Keratinocyte (primary cell): ENCODE data around the gene ZNF516. TPM values are rescaled to one million over a fixed set of nuclear protein-coding genes. Genes with fewer than 3 reads are reported as not detected.

Experiments used
- DNase-seq: peaks from one replicate; pipeline ENCODE4 v3.0.0-alpha.2; 2011; ENCODE audit warnings: low read depth, missing footprints, low spot score
- FAIRE-seq: peaks from 2 replicates; lab custom pipeline; 2011; peaks lifted over from hg19 to GRCh38; lab: Jason Lieb, UNC
- H2AFZ ChIP-seq: 2 replicates; pipeline ENCODE4 v1.6.0; 2012; ENCODE audit warnings: low read length, control low read depth, inconsistent platforms; ENCODE audit not compliant: control insufficient read depth
- H3K27ac ChIP-seq: 2 replicates; pipeline ENCODE4 v1.5.1; 2011; ENCODE audit warnings: low read length; ENCODE audit not compliant: control insufficient read depth, insufficient read depth
- H3K27me3 ChIP-seq: 3 replicates; pipeline ENCODE4 v1.6.0; 2011; ENCODE audit warnings: low read length; ENCODE audit not compliant: control insufficient read depth, insufficient read depth; ENCODE audit errors: extremely low read depth
- H3K36me3 ChIP-seq, 2 experiments: 2 replicates in 1 of 2; 3 replicates in 1 of 2; pipeline ENCODE4 v1.5.1; 2011; ENCODE audit warnings: low read length in 2 of 2, mild to moderate bottlenecking in 1 of 2; ENCODE audit not compliant: control insufficient read depth in 2 of 2, insufficient read depth in 2 of 2; ENCODE audit errors: extremely low read depth in 1 of 2
- H3K4me1 ChIP-seq: 3 replicates; pipeline ENCODE4 v1.5.1; 2011; ENCODE audit warnings: low read length; ENCODE audit not compliant: control insufficient read depth, insufficient read depth; ENCODE audit errors: extremely low read depth
- H3K4me2 ChIP-seq: 3 replicates; pipeline ENCODE4 v1.6.0; 2011; ENCODE audit warnings: low read depth, low read length; ENCODE audit not compliant: control insufficient read depth, insufficient read depth; ENCODE audit errors: extremely low read depth
- H3K4me3 ChIP-seq, 3 experiments: fragments of 200-600 bp in 1 of 3; sonication (generic) in 1 of 3; 2 replicates in 2 of 3; 3 replicates in 1 of 3; pipeline ENCODE4 v1.5.1; 2011 to 2016; ENCODE audit warnings: low read length in 3 of 3, mild to moderate bottlenecking in 3 of 3, control low read depth in 2 of 3, inconsistent platforms in 1 of 3, low read depth in 1 of 3, mixed read lengths in 1 of 3, mixed run types in 1 of 3, moderate library complexity in 1 of 3; ENCODE audit not compliant: control insufficient read depth in 2 of 3, insufficient read depth in 2 of 3; ENCODE audit errors: extremely low read depth in 1 of 3
- H3K79me2 ChIP-seq: 2 replicates; pipeline ENCODE4 v1.6.0; 2012; ENCODE audit warnings: low read length; ENCODE audit not compliant: control insufficient read depth, insufficient read depth
- H3K9ac ChIP-seq: 3 replicates; pipeline ENCODE4 v1.6.0; 2011; ENCODE audit warnings: low read length; ENCODE audit not compliant: control insufficient read depth, insufficient read depth; ENCODE audit errors: extremely low read depth
- H3K9me1 ChIP-seq: 3 replicates; pipeline ENCODE4 v1.6.0; 2011; ENCODE audit warnings: low read length; ENCODE audit not compliant: control insufficient read depth, insufficient read depth; ENCODE audit errors: extremely low read depth
- H3K9me3 ChIP-seq: 2 replicates; pipeline ENCODE4 v1.5.1; 2012; ENCODE audit warnings: low read depth, low read length; ENCODE audit not compliant: control insufficient read depth
- H4K20me1 ChIP-seq: 3 replicates; pipeline ENCODE4 v1.6.0; 2011; ENCODE audit warnings: low read length; ENCODE audit not compliant: control insufficient read depth, insufficient read depth; ENCODE audit errors: extremely low read depth
- CTCF ChIP-seq, 3 experiments: IDR thresholded peaks in 1 of 3; conservative IDR thresholded peaks in 1 of 3; optimal IDR thresholded peaks in 1 of 3; 2 replicates in 2 of 3; 3 replicates in 1 of 3; pipeline versions ENCODE3 to v1.5.1; 2011; ENCODE audit warnings: low read length in 3 of 3, mild to moderate bottlenecking in 3 of 3, moderate library complexity in 2 of 3, control low read depth in 1 of 3, inconsistent platforms in 1 of 3; ENCODE audit not compliant: insufficient read depth in 2 of 3; ENCODE audit errors: extremely low read depth in 1 of 3
- EZH2 ChIP-seq: IDR thresholded peaks from one replicate; pipeline ENCODE4 v1.6.1; 2012; ENCODE audit warnings: inconsistent platforms, mild to moderate bottlenecking, low read length, moderate library complexity
- dilution Hi-C: fragments of 300-500 bp; cut with MboI; formaldehyde crosslinking; loops from one replicate; pipeline ENCODE4 v1.7.0; 2020; ENCODE audit warnings: low sequenced_read_pairs; ENCODE audit not compliant: extremely low pct_ligation_motif_present
- polyA plus RNA-seq, 5 experiments: library from polyadenylated mRNA; depleted of rRNA in 3 of 5; stranded (reverse) in 3 of 5; stranded (forward) in 1 of 5; unstranded in 1 of 5; fragments of >200 nt; gene quantifications; 1 replicate in 1 of 5; 2 replicates in 3 of 5; 3 replicates in 1 of 5; pipeline versions ENCODE4 v1.2.1 to v1.2.3, GENCODE V29; 2011 to 2012; ENCODE audit warnings: missing spikeins in 2 of 5, low read depth in 1 of 5, low replicate concordance in 1 of 5

Gene ZNF516
- polyA plus RNA-seq, 1 donor (not counting 4 experiments of a cell fraction or from before 2014, with no cell fraction given) = 9.3 TPM

- Histone ChIP-seq H3K9me3 (no peaks in the 10 kb centered on the region), H3K36me3 (peaks cover 4 to 6% of the 10 kb centered on the region in 2 experiments), H3K4me3 (no peak overlapping the region), H3K9ac (no peak overlapping the region), H3K27ac (no peak overlapping the region), H2AFZ (no peak overlapping the region), H3K9me1 (no peaks in the 10 kb centered on the region), H3K4me1 (peaks cover 22% of the 10 kb centered on the region), H3K4me2 (no peak overlapping the region), H3K27me3 (no peaks in the 10 kb centered on the region), H4K20me1 (peaks cover 5% of the 10 kb centered on the region), H3K79me2 (peaks cover 85% of the 10 kb centered on the region)
- DNase-seq = no peak
- no peak for FAIRE-seq
- TF ChIP-seq EZH2 (no peak), CTCF (optimal IDR thresholded peaks at IDR 0.05 in 1 of 3, IDR thresholded peaks at IDR 0.05 in 1 of 3, conservative IDR thresholded peaks at IDR 0.05 in 1 of 3; ENCODE audit: extremely low read depth in 1 of 3, insufficient read depth in 2 of 3, low read length in 3 of 3) (no peak)
- dilution Hi-C loops = no loop called here
Observed at GRCh38 chr18:76454418-76454817, 40.6 kb downstream of the ZNF516 start.

- H3K27ac ChIP-seq = no peak overlapping the region
- H3K9ac ChIP-seq = no peak overlapping the region
- peaks cover 4 to 5% of the 10 kb centered on the region in 2 experiments for H3K36me3 ChIP-seq
- peaks cover 17% of the 10 kb centered on the region for H3K4me1 ChIP-seq
- dilution Hi-C loops = no loop called here
- no peak overlapping the region for H3K4me2 ChIP-seq
- H2AFZ ChIP-seq = no peak overlapping the region
- FAIRE-seq (no peak), DNase-seq (no peak)
- no peaks in the 10 kb centered on the region for H3K27me3 ChIP-seq
- H3K79me2 ChIP-seq = peaks cover 85% of the 10 kb centered on the region
- H4K20me1 ChIP-seq = peaks cover 5% of the 10 kb centered on the region
- H3K9me1 ChIP-seq = no peaks in the 10 kb centered on the region
- TF ChIP-seq EZH2 = no peak
- TF ChIP-seq CTCF (optimal IDR thresholded peaks at IDR 0.05 in 1 of 3, IDR thresholded peaks at IDR 0.05 in 1 of 3, conservative IDR thresholded peaks at IDR 0.05 in 1 of 3; ENCODE audit: extremely low read depth in 1 of 3, insufficient read depth in 2 of 3, low read length in 3 of 3) = no peak
- no peaks in the 10 kb centered on the region for H3K9me3 ChIP-seq
- H3K4me3 ChIP-seq = no peak overlapping the region
Observed at GRCh38 chr18:76453932-76454331, 41.1 kb downstream of the ZNF516 start.
